ENCODE results near the gene BICD1.
"Not testable (repeated sequence)": the region's sequence is repeated elsewhere in the genome, so short reads cannot be mapped to it uniquely, and the experiment has no call there.

The BICD1 gene

GRCh38 chr12:32146074-32146873, 39.6 kb downstream of the BICD1 start:
- DNase-seq: no peak

GRCh38 chr12:32148372-32148771, 41.7 kb downstream of the BICD1 start:
- DNase-seq: no peak

GRCh38 chr12:32149489-32149888, 42.8 kb downstream of the BICD1 start:
- DNase-seq: no peak

- no peak for DNase-seq
Observed at GRCh38 chr12:32151086-32151485, 44.4 kb downstream of the BICD1 start.

GRCh38 chr12:32151552-32151951, 44.9 kb downstream of the BICD1 start:
- no peak for DNase-seq

GRCh38 chr12:32155041-32155440, 48.4 kb downstream of the BICD1 start:
- DNase-seq: no peak

GRCh38 chr12:32155961-32156529, 49.4 kb downstream of the BICD1 start:
- DNase-seq: no peak

- no peak for DNase-seq
Observed at GRCh38 chr12:32158525-32158924, 51.9 kb downstream of the BICD1 start.

GRCh38 chr12:32159381-32159780, 52.7 kb downstream of the BICD1 start:
- DNase-seq: no peak

- DNase-seq: no peak
Observed at GRCh38 chr12:32159925-32160324, 53.3 kb downstream of the BICD1 start.

GRCh38 chr12:32161058-32161457, 54.4 kb downstream of the BICD1 start:
- DNase-seq: no peak

- DNase-seq: no peak
Observed at GRCh38 chr12:32163596-32163995, 56.9 kb downstream of the BICD1 start.

- no peak for DNase-seq
Observed at GRCh38 chr12:32166510-32166909, 59.9 kb downstream of the BICD1 start.

GRCh38 chr12:32170437-32170998, 63.9 kb downstream of the BICD1 start:
- DNase-seq: no peak

- no peak for DNase-seq
Observed at GRCh38 chr12:32171211-32171610, 64.6 kb downstream of the BICD1 start.

- DNase-seq: no peak
Observed at GRCh38 chr12:32176606-32177005, 70.0 kb downstream of the BICD1 start.

GRCh38 chr12:32178341-32179010, 71.8 kb downstream of the BICD1 start:
- DNase-seq: no peak

- no peak for DNase-seq
Observed at GRCh38 chr12:32179011-32179395, 72.4 kb downstream of the BICD1 start.

GRCh38 chr12:32181498-32182175, 75.0 kb downstream of the BICD1 start:
- no peak for DNase-seq

- DNase-seq: no peak
Observed at GRCh38 chr12:32183650-32184049, 77.0 kb downstream of the BICD1 start.

- DNase-seq: not testable (repeated sequence)
Observed at GRCh38 chr12:32187127-32187526, 80.5 kb downstream of the BICD1 start.

- no peak for DNase-seq
Observed at GRCh38 chr12:32191445-32191844, 84.8 kb downstream of the BICD1 start.

Measured in NCI-H1092 treated with DMSO at 0.1 percent for 48 hours (cell line).